CD4-positive, alpha-beta T cell treated with Interleukin-15 for 1 hour (primary cell): ENCODE measurements around the gene GRHL3.
A peak's percentile ranks its signal among the peaks of the same experiment; 100 is the strongest.

Experiments used
- DNase-seq: peaks from one replicate; pipeline ENCODE4 v3.0.0-alpha.2; 2020

GRHL3 gene

GRCh38 chr1:24345334-24345733 lies 26.2 kb downstream of the GRHL3 start:
- DNase-seq: no peak

- DNase-seq: no peak
Measured at GRCh38 chr1:24347159-24347934, 28.2 kb downstream of the GRHL3 start.

- no peak for DNase-seq
Measured at GRCh38 chr1:24348196-24348595, 29.0 kb downstream of the GRHL3 start.

- no peak for DNase-seq
Measured at GRCh38 chr1:24349891-24350290, 30.7 kb downstream of the GRHL3 start.

GRCh38 chr1:24351247-24351646 lies 32.1 kb downstream of the GRHL3 start:
- no peak for DNase-seq

GRCh38 chr1:24351918-24352627 lies 32.9 kb downstream of the GRHL3 start:
- DNase-seq: no peak

GRCh38 chr1:24353292-24353891 lies 34.2 kb downstream of the GRHL3 start:
- DNase-seq: no peak

- DNase-seq: no peak
Measured at GRCh38 chr1:24355466-24355865, 36.3 kb downstream of the GRHL3 start.

GRCh38 chr1:24357038-24357437 lies 37.9 kb downstream of the GRHL3 start:
- no peak for DNase-seq

GRCh38 chr1:24360681-24361080 lies 41.5 kb downstream of the GRHL3 start:
- DNase-seq: no peak

GRCh38 chr1:24361811-24362210 lies 42.7 kb downstream of the GRHL3 start:
- DNase-seq: no peak

- no peak for DNase-seq
Measured at GRCh38 chr1:24362396-24362795, 43.2 kb downstream of the GRHL3 start.

- no peak for DNase-seq
Measured at GRCh38 chr1:24362982-24363614, 43.9 kb downstream of the GRHL3 start.

- DNase-seq: no peak
Measured at GRCh38 chr1:24363994-24364393, 44.8 kb downstream of the GRHL3 start.

- DNase-seq: no peak
Measured at GRCh38 chr1:24364605-24364974, 45.4 kb downstream of the GRHL3 start.

GRCh38 chr1:24364975-24365678 lies 46.0 kb downstream of the GRHL3 start:
- DNase-seq: peak; percentile 43

GRCh38 chr1:24366707-24367106 lies 47.5 kb downstream of the GRHL3 start:
- DNase-seq: no peak

- DNase-seq: no peak
Measured at GRCh38 chr1:24369199-24369598, 50.0 kb downstream of the GRHL3 start.

GRCh38 chr1:24369801-24370200 lies 50.6 kb downstream of the GRHL3 start:
- no peak for DNase-seq

GRCh38 chr1:24373044-24373443 lies 53.9 kb downstream of the GRHL3 start:
- peak; percentile 50 for DNase-seq

- no peak for DNase-seq
Measured at GRCh38 chr1:24373710-24374109, 54.6 kb downstream of the GRHL3 start.

- no peak for DNase-seq
Measured at GRCh38 chr1:24374891-24375786, 56.0 kb downstream of the GRHL3 start.
